Mesenchymal stem cell (in vitro differentiated cells and primary cell): ENCODE results near the gene TVP23A.
A peak's percentile ranks its signal among the peaks of the same experiment; 100 is the strongest.

Source experiments
- DNase-seq: peaks from one replicate; pipeline ENCODE4 v3.0.0-alpha.2; 2013
- H2AFZ ChIP-seq: one replicate; pipeline ENCODE4 v1.6.1; 2013; ENCODE audit warnings: low read depth, mild to moderate bottlenecking, control low read depth, inconsistent platforms, low read length, moderate library complexity
- H2AK5ac ChIP-seq: 2 replicates; pipeline ENCODE4 v1.6.1; 2013; ENCODE audit warnings: low read length, moderate library complexity, mild to moderate bottlenecking, inconsistent platforms; ENCODE audit not compliant: severe bottlenecking
- H2BK120ac ChIP-seq: one replicate; pipeline ENCODE4 v1.6.1; 2013; ENCODE audit warnings: low read depth, mild to moderate bottlenecking, inconsistent platforms, low read length, moderate library complexity
- H2BK12ac ChIP-seq, 2 experiments: one replicate each; pipeline ENCODE4 v1.6.1; 2013; ENCODE audit warnings: inconsistent platforms in 2 of 2, low read length in 2 of 2, mild to moderate bottlenecking in 2 of 2, moderate library complexity in 2 of 2, control low read depth in 1 of 2
- H2BK15ac ChIP-seq: one replicate; pipeline ENCODE4 v1.6.1; 2013; ENCODE audit warnings: mild to moderate bottlenecking, low read depth, inconsistent platforms; ENCODE audit not compliant: poor library complexity, severe bottlenecking
- H2BK5ac ChIP-seq: 2 replicates; pipeline ENCODE4 v1.6.1; 2013; ENCODE audit warnings: low read depth, mild to moderate bottlenecking, low read length, control low read depth, inconsistent platforms; ENCODE audit not compliant: poor library complexity, severe bottlenecking
- H3K14ac ChIP-seq, 2 experiments: one replicate each; pipeline ENCODE4 v1.6.1; 2013; ENCODE audit warnings: inconsistent platforms in 2 of 2, low read length in 2 of 2, control low read depth in 1 of 2, mild to moderate bottlenecking in 1 of 2, moderate library complexity in 1 of 2
- H3K18ac ChIP-seq, 2 experiments: one replicate each; pipeline ENCODE4 v1.6.1; 2013; ENCODE audit warnings: inconsistent platforms in 2 of 2, low read length in 2 of 2, control low read depth in 1 of 2, low read depth in 1 of 2, mild to moderate bottlenecking in 1 of 2
- H3K23ac ChIP-seq, 2 experiments: one replicate each; pipeline ENCODE4 v1.6.1; 2013; ENCODE audit warnings: inconsistent platforms in 2 of 2, low read length in 2 of 2, mild to moderate bottlenecking in 2 of 2, moderate library complexity in 2 of 2, control low read depth in 1 of 2
- H3K27ac ChIP-seq: 2 replicates; pipeline ENCODE4 v1.5.1; 2013; ENCODE audit warnings: mild to moderate bottlenecking, moderate library complexity, low read length, control low read depth, inconsistent platforms; ENCODE audit not compliant: poor library complexity, severe bottlenecking
- H3K27me3 ChIP-seq, 2 experiments: 2 replicates each; pipeline versions ENCODE4 v1.6.1 to v1.7.0; 2013; ENCODE audit warnings: low read length in 2 of 2, mild to moderate bottlenecking in 2 of 2, moderate library complexity in 2 of 2, control low read depth in 1 of 2, inconsistent platforms in 1 of 2; ENCODE audit not compliant: control insufficient read depth in 1 of 2, insufficient read depth in 1 of 2
- H3K36me3 ChIP-seq, 2 experiments: 2 replicates each; pipeline versions ENCODE4 v1.6.1 to v1.7.0; 2013; ENCODE audit warnings: low read length in 2 of 2, control low read depth in 1 of 2, inconsistent platforms in 1 of 2, low read depth in 1 of 2, mild to moderate bottlenecking in 1 of 2; ENCODE audit not compliant: insufficient read depth in 2 of 2, control insufficient read depth in 1 of 2
- H3K4ac ChIP-seq, 2 experiments: one replicate each; pipeline ENCODE4 v1.6.1; 2013; ENCODE audit warnings: inconsistent platforms in 2 of 2, low read length in 2 of 2, mild to moderate bottlenecking in 2 of 2, moderate library complexity in 2 of 2, control low read depth in 1 of 2, low read depth in 1 of 2
- H3K4me1 ChIP-seq: 2 replicates; pipeline ENCODE4 v1.6.1; 2013; ENCODE audit warnings: low read depth, low read length, control low read depth; ENCODE audit not compliant: control insufficient read depth, insufficient read depth
- H3K4me2 ChIP-seq: 2 replicates; pipeline ENCODE4 v1.6.1; 2013; ENCODE audit warnings: low read length, mild to moderate bottlenecking, inconsistent platforms; ENCODE audit not compliant: poor library complexity, severe bottlenecking
- H3K4me3 ChIP-seq, 2 experiments: 2 replicates each; pipeline versions ENCODE4 v1.5.1 to v1.7.0; 2013; ENCODE audit warnings: low read length in 2 of 2, mild to moderate bottlenecking in 2 of 2, control low read depth in 1 of 2, low read depth in 1 of 2; ENCODE audit not compliant: insufficient read depth in 1 of 2
- H3K79me1 ChIP-seq: replicated peaks from 2 replicates; pipeline ENCODE4 v1.6.1; 2013; ENCODE audit warnings: mild to moderate bottlenecking, control low read depth, low read length, inconsistent platforms; ENCODE audit not compliant: poor library complexity, severe bottlenecking
- H3K9ac ChIP-seq: 2 replicates; pipeline ENCODE4 v1.7.0; 2013; ENCODE audit warnings: mild to moderate bottlenecking, low read length, moderate library complexity
- H3K9me3 ChIP-seq: 2 replicates; pipeline ENCODE4 v1.7.0; 2013; ENCODE audit warnings: mild to moderate bottlenecking, low read length; ENCODE audit not compliant: control insufficient read depth
- H4K8ac ChIP-seq: one replicate; pipeline ENCODE4 v1.6.1; 2013; ENCODE audit warnings: inconsistent platforms, mild to moderate bottlenecking, low read length, moderate library complexity
- H4K91ac ChIP-seq: one replicate; pipeline ENCODE4 v1.6.1; 2013; ENCODE audit warnings: mild to moderate bottlenecking, low read length, inconsistent platforms
- WGBS: methylation state at CpG from one replicate; pipeline ENCODE4 v1.1.7; 2013; ENCODE audit warnings: mixed read lengths; 5-methylcytosine and 5-hydroxymethylcytosine counted together

Gene TVP23A

DNA sequence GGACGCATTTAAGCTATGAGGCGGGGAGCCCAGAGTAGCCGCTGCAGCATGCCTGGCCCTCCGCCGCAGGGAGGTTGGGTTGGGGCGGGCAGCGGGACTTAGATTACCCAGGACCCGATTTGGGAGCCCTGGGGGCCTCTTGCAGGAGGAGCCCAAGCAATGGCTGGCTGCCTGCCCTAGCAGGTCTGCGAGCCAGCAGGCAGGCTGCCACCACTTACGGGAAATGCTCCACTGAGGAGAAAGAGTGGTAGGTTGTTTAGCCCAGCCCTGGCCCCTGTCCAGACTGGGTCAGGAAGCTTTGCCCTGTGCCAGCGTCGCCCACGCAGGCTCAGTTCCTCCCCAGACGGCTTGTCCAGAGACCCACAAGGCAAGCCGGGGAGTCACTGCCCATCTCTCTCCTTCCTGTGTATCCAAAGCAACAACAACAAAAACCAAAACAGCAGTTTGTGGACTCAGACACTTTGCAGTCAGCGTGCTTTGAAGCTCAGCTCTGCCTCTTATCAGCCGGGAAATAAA lies 10.3 kb upstream of the TVP23A start:
- H4K91ac ChIP-seq = no peak overlapping the region
- H2AFZ ChIP-seq = no peak overlapping the region
- no peak overlapping the region for H3K14ac ChIP-seq
- no peak overlapping the region for H2BK12ac ChIP-seq
- DNase-seq = no peak
- peak overlapping the region in 1 of 2 experiments; percentile 65 for H3K4me3 ChIP-seq
- H3K4me1 ChIP-seq = no peaks in the 10 kb centered on the region
- H4K8ac ChIP-seq = no peak overlapping the region
- H2BK5ac ChIP-seq = no peak overlapping the region
- no peaks in the 10 kb centered on the region for H3K36me3 ChIP-seq
- H3K79me1 ChIP-seq = no peaks in the 10 kb centered on the region
- no peak overlapping the region for H3K4ac ChIP-seq
- WGBS = 90% methylated on average over 16 of the region's 17 CpGs
- peak overlapping the region; percentile 92 for H3K9ac ChIP-seq
- H3K18ac ChIP-seq = no peak overlapping the region
- peaks cover 0 to 16% of the 10 kb centered on the region in 2 experiments for H3K27me3 ChIP-seq
- H2BK15ac ChIP-seq = no peak overlapping the region
- no peak overlapping the region for H2BK120ac ChIP-seq
- H3K23ac ChIP-seq = no peak overlapping the region
- H3K27ac ChIP-seq = no peak overlapping the region
- H3K4me2 ChIP-seq = no peak overlapping the region
- H2AK5ac ChIP-seq = no peak overlapping the region
- no peaks in the 10 kb centered on the region for H3K9me3 ChIP-seq

DNA sequence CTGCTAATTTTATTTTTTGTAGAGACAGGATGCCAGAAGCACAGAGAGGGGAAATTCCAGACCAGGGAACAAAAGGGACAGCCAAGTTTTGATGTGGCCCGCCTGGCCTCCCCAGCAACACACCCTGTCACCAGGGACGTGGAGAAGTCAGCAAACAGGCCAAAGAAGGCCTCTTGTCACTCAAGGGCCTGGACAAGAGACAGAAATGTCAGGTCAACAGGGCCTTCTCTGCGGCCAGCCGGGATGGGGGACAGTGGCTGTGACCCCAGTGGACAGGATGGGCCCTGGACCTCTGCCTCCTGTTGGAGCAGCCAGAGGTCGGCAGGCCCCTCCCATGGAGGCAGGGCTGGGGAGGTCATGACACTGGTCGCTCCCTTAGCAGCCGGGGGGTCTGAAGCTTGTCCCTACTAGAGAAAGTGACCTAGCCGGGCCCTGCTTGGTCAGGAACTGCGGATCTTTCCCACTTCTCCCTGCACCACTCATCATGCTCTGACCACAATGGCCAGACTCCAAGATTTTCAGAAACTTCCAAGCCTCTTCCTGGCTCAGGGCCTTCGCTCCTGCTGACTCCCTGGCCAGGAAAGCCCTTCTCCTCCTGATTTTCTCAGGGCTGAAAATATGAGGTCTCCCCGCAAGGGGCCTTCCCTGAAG lies 9.2 kb upstream of the TVP23A start:
- no peaks in the 10 kb centered on the region for H3K36me3 ChIP-seq
- no peak overlapping the region for H3K4ac ChIP-seq
- H3K14ac ChIP-seq = no peak overlapping the region
- H2BK15ac ChIP-seq = no peak overlapping the region
- no peaks in the 10 kb centered on the region for H3K9me3 ChIP-seq
- DNase-seq = no peak
- H2BK12ac ChIP-seq = no peak overlapping the region
- H2BK120ac ChIP-seq = no peak overlapping the region
- H4K91ac ChIP-seq = no peak overlapping the region
- H2AK5ac ChIP-seq = no peak overlapping the region
- peak overlapping the region; percentile 92 for H3K9ac ChIP-seq
- H3K4me1 ChIP-seq = no peaks in the 10 kb centered on the region
- 82% methylated on average over 11 of the region's 11 CpGs for WGBS
- H2AFZ ChIP-seq = no peak overlapping the region
- H2BK5ac ChIP-seq = no peak overlapping the region
- H4K8ac ChIP-seq = no peak overlapping the region
- H3K27me3 ChIP-seq = peaks cover 0 to 12% of the 10 kb centered on the region in 2 experiments
- H3K79me1 ChIP-seq = no peaks in the 10 kb centered on the region
- H3K27ac ChIP-seq = no peak overlapping the region
- peak overlapping the region in 1 of 2 experiments; percentile 21 for H3K18ac ChIP-seq
- H3K4me2 ChIP-seq = no peak overlapping the region
- H3K4me3 ChIP-seq = peak overlapping the region in 1 of 2 experiments; percentile 65
- no peak overlapping the region for H3K23ac ChIP-seq

DNA sequence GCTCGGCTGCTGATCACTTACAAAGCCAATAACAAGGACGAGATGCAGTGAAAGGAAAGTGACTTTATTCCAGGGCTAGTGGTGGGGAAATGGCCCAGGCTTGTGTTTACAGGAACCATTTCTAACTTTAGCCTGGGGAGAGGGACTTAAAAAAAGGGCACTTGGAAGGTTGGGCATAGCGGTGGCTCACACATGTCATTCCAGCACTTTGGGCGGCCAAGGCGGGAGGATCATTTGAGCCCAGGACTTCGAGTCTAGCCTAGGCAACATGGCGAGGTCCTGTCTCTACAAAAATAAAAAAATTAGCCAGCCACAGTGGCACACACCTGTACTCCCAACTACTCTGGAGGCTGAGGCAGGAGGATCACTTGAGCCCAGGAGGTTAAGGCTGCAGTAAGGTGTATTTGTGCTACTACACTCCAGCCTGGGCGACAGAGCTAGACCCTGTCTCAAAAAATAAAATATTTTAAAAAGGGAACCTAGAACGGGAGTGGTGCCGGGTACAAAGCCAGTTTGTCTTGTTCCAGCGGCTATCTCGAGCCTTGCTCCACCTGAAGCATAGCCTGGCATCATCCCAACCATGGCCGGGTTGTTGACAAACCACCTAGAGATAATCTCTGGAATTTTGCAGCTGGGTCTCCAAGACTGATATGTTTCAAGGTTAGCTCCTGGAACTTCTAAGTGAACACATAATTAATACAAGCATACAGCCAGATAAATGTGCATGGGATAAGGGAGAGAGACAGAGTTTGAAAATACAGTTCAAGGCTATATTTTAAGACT lies 5.7 kb upstream of the TVP23A start:
- Histone ChIP-seq H2BK5ac (no peak overlapping the region), H4K8ac (no peak overlapping the region), H2AFZ (no peak overlapping the region), H3K27me3 (peaks cover 5 to 11% of the 10 kb centered on the region in 2 experiments), H3K4me3 (no peak overlapping the region), H3K79me1 (no peaks in the 10 kb centered on the region), H4K91ac (no peak overlapping the region), H3K4ac (no peak overlapping the region), H3K4me2 (no peak overlapping the region), H3K18ac (no peak overlapping the region), H3K27ac (no peak overlapping the region), H3K4me1 (no peaks in the 10 kb centered on the region), H3K14ac (no peak overlapping the region), H2BK12ac (no peak overlapping the region), H2BK15ac (no peak overlapping the region), H3K9me3 (no peaks in the 10 kb centered on the region), H2AK5ac (no peak overlapping the region), H3K36me3 (no peaks in the 10 kb centered on the region), H3K9ac (no peak overlapping the region), H3K23ac (no peak overlapping the region), H2BK120ac (no peak overlapping the region)
- 88% methylated on average over 10 of the region's 13 CpGs for WGBS
- DNase-seq = no peak

DNA sequence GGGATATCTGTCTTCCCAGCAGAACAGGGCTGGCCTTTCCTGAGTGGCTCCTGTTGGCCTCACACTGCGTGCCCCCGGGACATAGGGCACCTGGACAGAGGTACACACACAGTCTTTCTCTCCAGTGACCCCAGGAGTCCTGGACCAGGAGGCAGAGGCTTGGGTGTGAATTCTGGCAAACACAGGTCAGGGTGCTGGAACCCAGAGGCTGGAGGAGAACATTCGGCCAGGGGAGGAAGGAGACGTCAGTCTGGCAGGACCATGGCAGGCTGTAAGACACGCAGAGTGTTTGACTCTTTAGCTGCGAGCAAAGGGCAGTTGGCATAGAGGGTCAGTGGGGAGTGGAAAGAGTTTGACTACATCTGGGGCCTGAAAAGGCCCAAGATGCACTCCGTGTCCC lies 4.1 kb upstream of the TVP23A start:
- H2BK12ac ChIP-seq = no peak overlapping the region
- H3K9me3 ChIP-seq = no peaks in the 10 kb centered on the region
- H3K79me1 ChIP-seq = no peaks in the 10 kb centered on the region
- H3K4me1 ChIP-seq = peaks cover 6% of the 10 kb centered on the region
- no peak overlapping the region for H3K14ac ChIP-seq
- no peaks in the 10 kb centered on the region for H3K36me3 ChIP-seq
- H3K23ac ChIP-seq = no peak overlapping the region
- H2BK15ac ChIP-seq = no peak overlapping the region
- no peak for DNase-seq
- no peak overlapping the region for H3K4me2 ChIP-seq
- H3K4ac ChIP-seq = no peak overlapping the region
- no peak overlapping the region for H3K27ac ChIP-seq
- 87% methylated on average over 7 of the region's 7 CpGs for WGBS
- no peak overlapping the region for H3K9ac ChIP-seq
- no peak overlapping the region for H2BK120ac ChIP-seq
- no peak overlapping the region for H4K8ac ChIP-seq
- no peak overlapping the region for H2AFZ ChIP-seq
- no peak overlapping the region for H3K18ac ChIP-seq
- no peak overlapping the region for H4K91ac ChIP-seq
- peak overlapping the region in 1 of 2 experiments; percentile 15 for H3K4me3 ChIP-seq
- no peak overlapping the region for H2AK5ac ChIP-seq
- no peak overlapping the region for H2BK5ac ChIP-seq
- peaks cover 17 to 25% of the 10 kb centered on the region in 2 experiments for H3K27me3 ChIP-seq
